Activated T-helper 1 cell treated with Interleukin-2 at 50 U/mL for 16 hours (primary cell): ENCODE results near the gene SERPINE2.
"Not testable (repeated sequence)": the region's sequence is repeated elsewhere in the genome, so short reads cannot be mapped to it uniquely, and the experiment has no call there.

Experiments
- DNase-seq: peaks from one replicate; pipeline ENCODE4 v3.0.0-alpha.2; 2020; ENCODE audit warnings: low read depth

Gene SERPINE2

DNA sequence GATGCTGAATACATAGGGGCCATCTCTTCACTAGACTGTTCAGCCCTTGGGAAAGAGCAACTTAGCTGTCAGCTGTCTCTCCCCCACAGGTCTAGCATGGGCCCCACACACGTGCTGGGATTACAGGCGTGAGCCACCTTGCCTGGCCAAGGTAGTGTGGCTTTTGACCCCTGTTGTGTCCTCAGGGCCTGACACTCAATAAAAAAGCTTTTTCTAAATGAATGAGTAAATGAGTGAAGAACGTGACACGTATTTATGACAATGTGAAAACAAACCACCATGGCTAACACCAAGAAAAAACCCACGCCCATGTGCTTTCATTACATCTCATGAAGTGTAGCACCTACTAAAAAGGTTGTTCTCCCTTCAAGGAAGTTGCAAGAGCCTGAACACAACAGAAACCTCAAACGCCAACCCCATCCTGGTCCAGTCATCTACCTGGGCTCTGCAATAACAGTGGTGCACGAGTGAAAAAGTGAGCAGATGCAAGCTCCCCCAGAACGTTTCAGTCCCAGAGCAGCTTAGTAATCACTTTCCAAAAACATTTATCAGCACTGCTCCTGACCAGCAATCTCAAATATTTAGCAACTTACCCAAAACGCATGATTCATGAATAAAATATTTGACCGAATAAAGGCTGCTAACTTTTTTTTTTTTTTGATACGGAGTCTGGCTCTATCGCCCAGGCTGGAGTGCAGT lies 97.4 kb downstream of the SERPINE2 start:
- DNase-seq = no peak

DNA sequence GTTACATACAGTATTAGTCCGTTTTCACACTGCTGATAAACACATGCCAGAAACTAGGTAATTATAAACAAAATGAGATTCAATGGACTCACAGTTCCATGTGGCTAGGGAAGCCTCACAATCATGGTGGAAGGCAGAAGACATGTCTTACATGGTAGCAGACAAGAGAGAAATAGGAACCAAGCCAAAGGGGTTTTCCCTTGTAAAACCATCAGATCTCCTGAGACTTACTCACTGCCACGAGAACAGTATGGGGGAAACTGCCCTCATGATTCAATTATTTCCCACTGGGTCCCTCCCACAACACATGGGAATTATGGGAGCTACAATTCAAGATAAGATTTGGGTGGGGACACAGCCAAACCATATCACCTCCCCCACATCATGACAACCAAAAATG lies 99.6 kb downstream of the SERPINE2 start:
- DNase-seq = not testable (repeated sequence)

DNA sequence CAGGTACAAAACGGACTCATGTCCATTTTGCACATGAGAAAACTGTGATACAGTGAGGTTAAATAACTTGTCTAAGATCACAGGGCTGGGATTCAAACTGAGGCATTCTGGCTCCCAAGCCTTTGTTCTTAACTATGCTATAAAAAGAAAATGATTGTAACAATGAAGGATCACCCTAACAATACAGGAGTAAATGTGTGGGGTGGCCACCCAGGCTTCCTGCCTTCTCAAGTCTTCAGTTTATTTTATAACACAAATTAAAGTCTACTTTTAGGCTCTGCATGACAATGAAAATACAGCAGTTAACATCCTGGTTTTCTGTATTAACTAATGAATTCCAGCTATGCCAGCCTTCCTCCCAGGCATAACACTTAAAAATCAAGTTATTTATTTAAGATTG lies 101.6 kb downstream of the SERPINE2 start:
- DNase-seq = no peak

DNA sequence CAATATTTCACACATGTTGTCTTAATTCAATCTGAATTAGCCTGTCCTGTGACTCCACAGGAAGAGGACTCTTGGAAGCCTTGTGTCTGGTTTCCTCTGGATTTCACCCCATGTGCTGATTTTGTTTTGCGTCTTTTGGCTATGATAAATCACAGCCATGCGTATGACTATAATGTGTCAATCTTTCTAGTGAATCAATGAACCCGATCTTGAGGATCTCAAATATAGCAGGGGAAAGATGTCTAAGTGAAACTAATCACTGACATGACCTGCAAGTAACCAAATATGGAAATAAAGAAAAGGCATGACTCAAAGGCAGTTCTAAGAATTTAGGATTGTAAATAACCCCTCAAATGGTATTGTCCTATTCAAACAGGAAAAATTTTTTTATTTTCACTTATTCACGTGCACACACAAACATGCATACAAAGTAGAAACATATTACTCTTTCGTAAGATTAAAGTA lies 102.2 kb downstream of the SERPINE2 start:
- DNase-seq = no peak

DNA sequence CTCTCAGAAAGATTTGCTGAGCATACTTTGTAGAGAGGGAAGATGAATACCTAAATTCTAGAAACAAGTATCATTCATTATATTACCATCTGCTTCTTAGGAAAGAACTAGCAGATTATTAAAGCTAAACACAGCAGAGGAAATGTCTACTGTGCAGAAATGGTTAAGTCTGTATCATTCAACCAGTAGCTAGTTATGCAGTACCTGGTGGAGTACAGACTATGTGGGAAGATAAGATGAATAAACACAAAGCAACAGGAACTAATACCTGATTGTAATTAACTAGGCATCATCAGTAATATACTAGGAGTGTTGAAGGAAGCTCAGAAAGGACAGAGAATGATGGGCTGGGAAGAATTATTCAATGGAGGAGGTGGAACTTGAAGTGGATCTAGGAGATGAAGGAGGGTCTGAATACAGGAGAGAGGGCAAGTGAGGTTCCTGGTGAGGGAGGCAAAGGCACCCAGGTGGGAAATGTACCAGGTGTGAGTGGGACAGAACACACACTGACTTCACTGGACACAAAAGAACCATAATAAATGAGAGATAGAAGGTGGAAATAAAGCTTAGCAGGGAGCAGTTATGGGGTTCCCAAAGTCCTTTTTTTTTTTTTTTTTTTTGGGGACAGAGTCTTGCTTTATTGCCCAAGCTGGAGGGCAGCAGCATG lies 103.5 kb downstream of the SERPINE2 start:
- DNase-seq = no peak

DNA sequence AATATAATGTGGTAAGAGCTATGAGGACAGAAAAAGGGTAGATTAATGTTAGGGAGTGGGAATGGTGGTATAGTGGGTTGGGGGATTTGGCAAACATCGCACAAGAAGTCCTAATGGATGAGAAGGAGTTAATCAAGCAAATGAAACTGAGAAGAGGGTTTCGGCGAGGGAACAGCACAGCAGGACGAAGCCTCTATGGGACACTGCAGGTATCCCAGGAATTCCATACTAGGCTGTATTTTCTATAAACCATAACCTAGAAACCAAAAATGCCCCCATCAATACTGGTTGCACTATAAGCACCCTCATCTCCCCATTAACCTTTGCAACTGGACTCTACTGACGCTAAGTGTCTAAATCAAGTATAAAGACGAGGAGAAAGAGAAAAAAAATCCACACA lies 104.2 kb downstream of the SERPINE2 start:
- no peak for DNase-seq

DNA sequence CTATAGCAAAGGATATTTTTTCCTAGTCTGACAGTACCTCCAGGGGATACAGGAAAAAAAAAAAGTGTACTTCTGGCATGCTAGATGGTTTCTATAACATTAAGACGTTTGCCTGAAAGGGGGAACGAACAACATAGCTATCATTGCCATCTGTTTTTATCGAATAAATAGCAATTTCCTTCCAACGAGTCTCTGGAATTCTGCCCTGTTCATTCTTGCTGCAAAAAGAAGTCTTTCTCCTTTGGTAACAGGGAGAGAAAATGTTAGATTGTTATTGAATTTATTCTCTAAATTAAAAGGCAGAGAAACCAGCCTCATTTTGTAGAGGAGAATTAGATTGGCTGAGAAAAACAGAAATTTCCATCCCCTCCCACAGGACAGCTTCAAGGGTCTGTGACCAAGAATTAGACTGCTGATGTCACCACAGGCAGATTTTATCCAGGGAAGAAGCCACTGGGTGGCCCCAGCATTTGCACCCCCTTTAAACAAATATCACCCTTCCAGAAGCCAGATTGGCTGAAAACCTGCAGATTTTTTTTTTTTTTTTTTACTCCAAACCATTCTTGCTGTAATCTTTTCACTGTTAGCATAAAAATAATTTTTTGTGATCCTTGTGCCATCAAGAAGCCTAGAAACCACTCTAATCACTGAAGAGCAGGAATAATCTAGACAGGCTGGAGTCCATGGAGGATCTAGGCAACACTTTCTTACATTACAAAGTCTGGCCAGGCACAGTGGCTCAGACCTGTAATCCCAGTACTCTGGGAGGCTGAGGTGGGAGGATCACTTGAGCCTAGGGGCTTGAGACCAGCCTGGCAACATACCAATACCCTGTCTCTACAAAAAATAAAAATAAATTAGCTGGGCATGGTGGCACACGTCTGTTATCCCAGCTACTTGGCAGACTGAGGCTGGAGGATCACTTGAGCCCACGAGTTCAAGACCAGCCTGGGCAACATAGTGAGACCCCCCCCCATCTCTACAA lies 106.0 kb downstream of the SERPINE2 start:
- no peak for DNase-seq

DNA sequence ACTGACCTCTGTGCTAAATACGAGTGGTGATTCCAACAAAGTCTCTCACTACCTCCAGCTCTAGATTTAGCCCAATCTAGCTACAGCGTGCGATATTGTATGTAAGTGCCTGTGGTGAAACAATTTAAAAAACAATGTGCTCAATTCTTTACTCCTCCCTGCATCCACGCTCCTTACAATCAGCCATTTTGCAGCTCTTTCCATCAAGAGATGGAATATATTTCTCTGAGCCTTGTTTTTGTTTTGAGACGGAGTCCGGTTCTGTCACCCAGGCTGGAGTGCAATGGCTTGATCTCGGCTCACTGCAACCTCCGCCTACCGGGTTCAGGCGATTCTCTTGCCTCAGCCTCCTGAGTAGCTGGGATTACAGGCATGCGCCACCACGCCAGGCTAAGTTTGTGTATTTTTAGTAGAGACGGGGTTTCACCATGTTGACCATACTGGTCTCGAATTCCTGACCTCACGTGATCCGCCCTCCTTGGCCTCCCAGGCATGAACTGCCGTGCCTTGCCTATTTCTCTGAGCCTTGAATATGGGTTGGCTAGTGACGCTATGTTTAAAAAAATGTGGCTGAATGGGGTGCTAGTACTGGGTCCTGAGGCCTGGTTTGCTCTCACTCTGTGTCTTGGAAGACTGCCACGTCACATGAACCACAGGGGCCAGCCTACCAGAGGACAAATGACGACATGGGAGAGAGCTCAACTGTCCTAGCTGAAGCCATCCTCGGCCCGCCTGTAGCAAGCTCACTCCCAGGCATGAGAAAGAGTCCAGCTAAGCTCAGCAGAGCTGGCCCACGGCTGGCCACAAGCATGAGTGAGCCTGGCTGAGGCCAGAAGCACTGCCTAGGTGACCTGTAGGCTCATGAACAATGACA lies 108.7 kb downstream of the SERPINE2 start:
- no peak for DNase-seq

DNA sequence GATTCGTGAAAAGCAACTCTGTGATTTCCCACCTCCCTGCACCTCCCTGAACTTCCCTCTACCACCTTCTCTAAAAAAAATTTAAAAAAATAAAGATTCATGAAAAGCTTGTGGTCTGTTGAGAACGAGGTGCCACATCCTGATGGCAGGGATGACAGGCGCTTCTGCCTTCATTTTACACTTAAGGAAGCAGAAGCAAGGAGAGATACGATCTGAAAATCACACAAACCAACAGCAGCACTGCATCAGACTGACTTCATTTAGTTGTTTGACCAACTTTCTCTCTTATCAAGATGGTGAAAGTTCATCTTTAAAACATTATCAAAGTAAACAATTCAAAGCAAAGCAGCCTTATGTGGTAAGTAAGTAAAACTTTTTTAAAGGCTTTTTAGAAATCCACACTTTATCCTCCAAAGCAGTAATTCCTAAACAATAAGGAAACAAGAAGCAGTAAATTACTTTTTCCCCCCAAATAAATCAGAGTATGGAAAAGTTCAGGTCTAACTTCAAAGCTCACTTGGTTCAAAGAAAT lies 109.4 kb downstream of the SERPINE2 start:
- DNase-seq = no peak

DNA sequence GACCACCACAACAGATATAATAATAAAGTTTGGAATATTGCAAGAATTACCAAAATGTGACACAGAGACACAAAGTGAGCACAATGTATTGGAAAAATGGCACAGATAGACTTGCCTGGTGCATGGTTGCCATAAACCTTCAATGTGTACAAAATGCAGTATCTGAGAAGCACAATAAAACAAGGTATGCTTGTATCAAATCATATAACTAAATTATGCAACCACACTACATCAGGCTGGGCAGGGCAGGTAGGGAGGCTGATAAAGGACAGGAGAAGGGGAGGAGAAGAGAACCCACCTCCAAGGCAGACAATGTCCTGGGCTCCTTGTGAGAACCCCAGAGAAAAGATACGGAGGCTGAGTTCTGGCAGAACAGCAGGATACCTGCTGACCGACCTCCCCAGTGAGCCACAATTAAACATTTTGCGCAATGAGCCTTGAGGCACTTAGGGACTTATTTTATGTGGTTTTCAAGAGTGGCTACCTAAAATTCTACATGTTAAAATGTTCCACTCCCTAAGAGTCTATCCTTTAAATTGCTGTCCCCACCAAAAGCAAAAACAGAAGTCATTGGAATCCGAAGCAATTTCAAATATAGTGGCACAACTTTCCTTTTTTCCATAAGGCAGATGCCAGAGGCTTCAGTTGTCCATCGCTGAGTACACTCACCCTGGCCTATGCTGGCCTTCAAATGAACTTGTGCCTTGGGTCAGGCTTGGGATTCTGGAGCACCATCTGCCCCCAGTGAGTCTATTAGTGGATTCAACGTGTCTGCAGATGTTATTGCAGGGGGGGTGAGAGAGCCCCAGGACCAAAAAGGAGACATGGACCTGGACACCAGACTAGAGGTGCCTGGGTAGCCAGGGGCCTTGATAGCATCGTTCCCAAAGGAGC lies 110.7 kb downstream of the SERPINE2 start:
- DNase-seq = no peak

DNA sequence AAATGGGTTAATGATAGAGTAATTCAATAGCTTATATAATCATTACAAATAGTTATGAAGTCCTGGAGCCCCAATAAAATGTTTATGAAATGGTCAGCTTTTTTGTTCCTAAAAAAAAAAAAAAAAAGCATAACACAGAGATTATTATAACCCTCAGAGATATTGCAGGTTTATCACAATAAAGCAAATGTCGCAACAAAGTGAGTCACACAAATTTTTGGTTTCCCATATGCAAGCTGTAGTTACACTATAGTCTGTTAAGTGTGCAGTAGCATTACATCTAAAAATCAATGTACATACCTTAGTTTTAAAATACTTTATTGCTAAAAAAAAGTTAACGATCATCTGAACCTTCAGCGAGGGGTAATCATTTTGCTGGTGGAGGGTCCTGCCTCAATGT lies 114.0 kb downstream of the SERPINE2 start:
- DNase-seq = no peak
